HG03378 (cell line): ENCODE measurements around the gene CHAF1A.
A peak's percentile ranks its signal among the peaks of the same experiment; 100 is the strongest.

Experiments
- ATAC-seq: cut with Tn5 transposase; IDR thresholded peaks from one replicate; pipeline ENCODE4 v1.9.1; 2021; ENCODE audit warnings: mild to moderate bottlenecking, moderate library complexity; ENCODE audit not compliant: unreplicated experiment

CHAF1A gene

GRCh38 chr19:4454747-4455718 is 52.6 kb downstream of the CHAF1A start:
- no peak for ATAC-seq

- no peak for ATAC-seq
Measured at GRCh38 chr19:4455719-4456475, 53.5 kb downstream of the CHAF1A start.

GRCh38 chr19:4456476-4456842 is 54.0 kb downstream of the CHAF1A start:
- ATAC-seq = no peak

GRCh38 chr19:4456843-4457653 is 54.6 kb downstream of the CHAF1A start:
- ATAC-seq = no peak

GRCh38 chr19:4457654-4458395 is 55.4 kb downstream of the CHAF1A start, which contains the start of gene UBXN6:
Gene UBXN6 (minus strand): TSS chr19:4457794. CDS start chr19:4457697, 97 bp downstream.
- peak; percentile 77 for ATAC-seq

GRCh38 chr19:4464815-4465581 is 62.6 kb downstream of the CHAF1A start:
- ATAC-seq = no peak

GRCh38 chr19:4467835-4468234 is 65.4 kb downstream of the CHAF1A start:
- ATAC-seq = no peak

- peak; percentile 86 for ATAC-seq
Measured at GRCh38 chr19:4471403-4472173, 69.1 kb downstream of the CHAF1A start.

- ATAC-seq = no peak
Measured at GRCh38 chr19:4472174-4472974, 69.9 kb downstream of the CHAF1A start, which contains the start of gene HDGFL2. Gene HDGFL2 (plus strand): TSS chr19:4472297. CDS start chr19:4472351, 54 bp downstream.

GRCh38 chr19:4473011-4473762 is 70.7 kb downstream of the CHAF1A start:
- ATAC-seq = no peak

GRCh38 chr19:4473763-4474513 is 71.5 kb downstream of the CHAF1A start:
- no peak for ATAC-seq

GRCh38 chr19:4474514-4475022 is 72.1 kb downstream of the CHAF1A start:
- ATAC-seq = no peak

- no peak for ATAC-seq
Measured at GRCh38 chr19:4477034-4477801, 74.8 kb downstream of the CHAF1A start.

GRCh38 chr19:4482721-4483364 is 80.4 kb downstream of the CHAF1A start:
- no peak for ATAC-seq

GRCh38 chr19:4483385-4483784 is 80.9 kb downstream of the CHAF1A start:
- ATAC-seq = no peak
